HCT116 (cell line): Measurements from ENCODE around the gene AKAP8. TPM values are rescaled to one million over a fixed set of nuclear protein-coding genes. Genes with fewer than 3 reads are reported as not detected.

Source experiments
- ATAC-seq: fragments of 200-7000 bp; cut with Tn5 transposase; 2 replicates; pipeline ENCODE4 v1.9.1; 2020; ENCODE audit warnings: mild to moderate bottlenecking, moderate library complexity
- BruUV-seq: library from RNA; stranded (reverse); fragments of 400-500 nt; replicated peaks from 2 replicates; lab custom pipeline; 2021; lab: Mats Ljungman, UMichigan
- CTCF ChIA-PET: fragments of 300-600 bp; sonication (Branson Sonifier 250); formaldehyde crosslinking; loops from one replicate; lab custom pipeline; 2021; ENCODE audit warnings: antibody characterized with exemption; lab: Charles Lee
- POLR2A ChIA-PET: fragments of 300-600, 350-600 bp; sonication (Branson Sonifier 250); formaldehyde crosslinking; loops from one replicate; lab custom pipeline; 2021; ENCODE audit warnings: antibody characterized with exemption; lab: Charles Lee
- RAD21 ChIA-PET, 2 experiments: fragments of 300-600 bp; sonication (Branson Sonifier 250); formaldehyde crosslinking; loops; one replicate each; lab custom pipeline; 2023; ENCODE audit warnings: low total read pairs in 2 of 2; ENCODE audit not compliant: uncharacterized antibody in 2 of 2, unreplicated experiment in 2 of 2, low non-redundant PET in 1 of 2; lab: Charles Lee
- DNase-seq: peaks from one replicate; pipeline ENCODE4 v3.0.0-alpha.2; 2010; ENCODE audit warnings: low read depth, low spot score
- H2AFZ ChIP-seq: fragments of 200-600 bp; shearing (Covaris generic), sonication (generic); 2 replicates; pipeline ENCODE4 v1.6.1; 2017; ENCODE audit warnings: low read depth, mixed run types, mixed read lengths, antibody characterized with exemption, low read length; ENCODE audit not compliant: poor library complexity, severe bottlenecking
- H3K27ac ChIP-seq: 2 replicates; pipeline ENCODE4 v1.5.1; 2012; ENCODE audit warnings: low read depth, low read length
- H3K27me3 ChIP-seq: fragments of 200-600 bp; sonication (generic); 2 replicates; pipeline ENCODE4 v1.6.1; 2016; ENCODE audit warnings: mixed run types, low read length, mixed read lengths; ENCODE audit not compliant: insufficient read depth
- H3K36me3 ChIP-seq, 2 experiments: fragments of 200-500 bp in 1 of 2; fragments of 200-600 bp in 1 of 2; sonication (Bioruptor generic) in 1 of 2; sonication (generic) in 1 of 2; 2 replicates each; pipeline versions ENCODE4 v1.5.1 to v1.6.1; 2014 to 2016; ENCODE audit warnings: low read length in 2 of 2, inconsistent platforms in 1 of 2, mixed read lengths in 1 of 2, mixed run types in 1 of 2; ENCODE audit not compliant: insufficient read depth in 2 of 2, control insufficient read depth in 1 of 2
- H3K4me1 ChIP-seq, 2 experiments: fragments of 200-600 bp in 1 of 2; sonication (generic) in 1 of 2; 2 replicates each; pipeline versions ENCODE4 v1.5.1 to v1.6.1; 2012 to 2017; ENCODE audit warnings: low read length in 2 of 2, inconsistent platforms in 1 of 2, mild to moderate bottlenecking in 1 of 2, mixed read lengths in 1 of 2, mixed run types in 1 of 2, moderate library complexity in 1 of 2; ENCODE audit not compliant: insufficient read depth in 2 of 2, control insufficient read depth in 1 of 2
- H3K4me2 ChIP-seq: fragments of 200-600 bp; sonication (generic); 2 replicates; pipeline ENCODE4 v1.6.1; 2017; ENCODE audit warnings: mixed run types, low read length, mixed read lengths
- H3K4me3 ChIP-seq, 2 experiments: fragments of 200-600 bp in 1 of 2; sonication (generic) in 1 of 2; replicated peaks in 1 of 2; 2 replicates each; pipeline ENCODE4 v1.5.1; 2011 to 2016; ENCODE audit warnings: low read length in 2 of 2, control low read depth in 1 of 2, low read depth in 1 of 2, mild to moderate bottlenecking in 1 of 2, mixed read lengths in 1 of 2, mixed run types in 1 of 2
- H3K79me2 ChIP-seq: fragments of 200-600 bp; sonication (generic); 2 replicates; pipeline ENCODE4 v1.6.1; 2017; ENCODE audit warnings: mild to moderate bottlenecking, mixed run types, low read length, moderate library complexity, mixed read lengths; ENCODE audit not compliant: insufficient read depth
- H3K9ac ChIP-seq: fragments of 200-600 bp; sonication (generic); 2 replicates; pipeline ENCODE4 v1.6.1; 2016; ENCODE audit warnings: low read length, mixed read lengths
- H3K9me2 ChIP-seq: fragments of 200-600 bp; sonication (generic), shearing (Covaris generic); 2 replicates; pipeline ENCODE4 v1.6.1; 2017; ENCODE audit warnings: mixed run types, mild to moderate bottlenecking, moderate library complexity; ENCODE audit not compliant: insufficient read depth
- H3K9me3 ChIP-seq, 2 experiments: fragments of 200-500 bp in 1 of 2; fragments of 200-600 bp in 1 of 2; sonication (Bioruptor generic) in 1 of 2; sonication (generic) in 1 of 2; 2 replicates each; pipeline ENCODE4 v1.6.1; 2014 to 2017; ENCODE audit warnings: low read length in 2 of 2, mixed read lengths in 2 of 2, inconsistent platforms in 1 of 2, low read depth in 1 of 2, mild to moderate bottlenecking in 1 of 2, mixed run types in 1 of 2, moderate library complexity in 1 of 2; ENCODE audit not compliant: control insufficient read depth in 1 of 2, insufficient read depth in 1 of 2
- H4K20me1 ChIP-seq: fragments of 200-600 bp; sonication (generic), shearing (Covaris generic); 2 replicates; pipeline ENCODE4 v1.6.1; 2017; ENCODE audit warnings: mixed run types, mild to moderate bottlenecking, moderate library complexity; ENCODE audit not compliant: insufficient read depth
- CBX3 ChIP-seq: IDR thresholded peaks from 2 replicates; pipeline ENCODE4 v1.6.1; 2012; ENCODE audit warnings: low read depth
- EZH2 ChIP-seq: fragments of 200-600 bp; sonication (generic); IDR thresholded peaks from 2 replicates; pipeline ENCODE4 v1.6.1; 2017; ENCODE audit warnings: antibody characterized with exemption, mixed run types
- EZH2phosphoT487 ChIP-seq: fragments of 200-600 bp; IDR thresholded peaks from 2 replicates; pipeline ENCODE4 v1.6.1; 2018; ENCODE audit warnings: antibody characterized with exemption, borderline replicate concordance
- JUND ChIP-seq: IDR thresholded peaks from 2 replicates; pipeline ENCODE4 v1.6.1; 2012
- POLR2AphosphoS5 ChIP-seq: IDR thresholded peaks from 2 replicates; pipeline ENCODE4 v1.6.1; 2011; ENCODE audit warnings: mild to moderate bottlenecking, low read depth, low read length, moderate library complexity
- RAD21 ChIP-seq: IDR thresholded peaks from 2 replicates; pipeline ENCODE4 v1.6.1; 2012; ENCODE audit warnings: low read depth, mild to moderate bottlenecking
- SP1 ChIP-seq: IDR thresholded peaks from 2 replicates; pipeline ENCODE4 v1.6.1; 2012; ENCODE audit warnings: low read depth
- SRF ChIP-seq: IDR thresholded peaks from 2 replicates; pipeline ENCODE4 v1.6.1; 2012; ENCODE audit warnings: low read depth
- TCF7L2 ChIP-seq: IDR thresholded peaks from 2 replicates; pipeline ENCODE4 v1.7.0; 2011; ENCODE audit warnings: borderline replicate concordance, inconsistent platforms; ENCODE audit not compliant: insufficient read depth, insufficient read length; ENCODE audit errors: extremely low read depth
- ZFX ChIP-seq: fragments of 450-650 bp; IDR thresholded peaks from 2 replicates; pipeline ENCODE4 v1.6.1; 2017
- intact Hi-C: fragments of 100-400 bp; cut with micrococcal nuclease; formaldehyde crosslinking; loops from 2 replicates; pipeline ENCODE4 v1.10.0; 2022
- total RNA-seq: library from RNA; stranded (reverse); gene quantifications from one replicate; pipeline ENCODE4 v1.2.1, GENCODE V29; 2021; ENCODE audit not compliant: unreplicated experiment
- TF ChIP-seq, protein P1 (sequence below), 3 experiments: fragments of 200-600 bp in 1 of 3; sonication (generic) in 1 of 3; IDR thresholded peaks in 2 of 3; conservative IDR thresholded peaks in 1 of 3; 2 replicates each; pipeline ENCODE4 v1.5.1; 2012 to 2017; ENCODE audit warnings: low read depth in 2 of 3, low read length in 2 of 3, antibody characterized with exemption in 1 of 3, borderline replicate concordance in 1 of 3, control low read depth in 1 of 3, mild to moderate bottlenecking in 1 of 3, mixed read lengths in 1 of 3, mixed run types in 1 of 3, moderate library complexity in 1 of 3; ENCODE audit not compliant: insufficient read depth in 1 of 3
- TF ChIP-seq, protein P2 (sequence below): IDR thresholded peaks from 2 replicates; pipeline ENCODE4 v1.6.1; 2011; ENCODE audit warnings: mild to moderate bottlenecking, low read length, moderate library complexity; ENCODE audit not compliant: insufficient replicate concordance; ENCODE audit errors: extremely low read depth

The AKAP8 gene
- total RNA-seq, 1 experiment from 2014 or later = 50.6 TPM

DNA sequence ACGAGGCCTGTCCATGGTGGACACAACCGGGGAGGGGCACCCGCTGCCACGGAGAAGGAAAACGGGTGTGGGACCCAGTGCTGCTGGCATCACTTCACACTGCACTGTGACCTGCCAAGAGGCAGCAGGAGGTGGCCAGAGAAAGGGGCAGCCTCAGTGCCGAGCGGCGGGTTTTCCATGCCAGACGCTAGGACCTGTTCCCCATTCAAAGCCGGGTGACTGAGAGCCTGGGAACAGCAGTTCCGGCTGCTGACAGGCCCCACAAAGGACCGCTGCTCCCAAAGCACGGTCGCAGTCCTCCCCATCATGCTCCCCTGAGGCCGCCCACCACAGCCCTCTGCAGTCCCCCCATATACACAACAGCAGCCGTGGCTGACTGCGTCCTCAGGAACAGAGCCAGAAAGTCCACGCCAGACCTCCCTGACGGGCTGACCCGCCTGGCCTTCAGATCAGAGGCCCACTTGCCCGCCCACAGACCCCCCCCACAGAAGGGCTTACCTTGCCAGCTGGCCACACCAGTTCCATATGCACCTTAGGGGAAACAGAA, 5.4 kb downstream of the AKAP8 start:
- Histone ChIP-seq H3K27me3 (no peaks in the 10 kb centered on the region), H3K4me1 (peaks cover 10 to 19% of the 10 kb centered on the region in 2 experiments), H3K9me2 (no peaks in the 10 kb centered on the region), H3K36me3 (peaks cover 26 to 37% of the 10 kb centered on the region in 2 experiments; a peak in 3 of 4 replicates), H4K20me1 (peaks cover 9% of the 10 kb centered on the region; the same call in 1 of the 2 replicates), H2AFZ (no peak overlapping the region), H3K4me3 (no peak overlapping the region), H3K79me2 (peaks cover 76% of the 10 kb centered on the region), H3K4me2 (no peak overlapping the region), H3K9ac (no peak overlapping the region), H3K27ac (no peak overlapping the region), H3K9me3 (no peaks in the 10 kb centered on the region)
- ATAC-seq (no peak), DNase-seq (no peak)
- intact Hi-C loops = loop anchor here (10.0 kb wide), 1 partner anchor 109 kb away; no protein-coding TSS in a partner anchor
- ChIA-PET POLR2A (no interaction called here), RAD21 (no interaction called here), CTCF (no interaction called here)
- BruUV-seq = no TSS peak
- TF ChIP-seq, protein P1, sequence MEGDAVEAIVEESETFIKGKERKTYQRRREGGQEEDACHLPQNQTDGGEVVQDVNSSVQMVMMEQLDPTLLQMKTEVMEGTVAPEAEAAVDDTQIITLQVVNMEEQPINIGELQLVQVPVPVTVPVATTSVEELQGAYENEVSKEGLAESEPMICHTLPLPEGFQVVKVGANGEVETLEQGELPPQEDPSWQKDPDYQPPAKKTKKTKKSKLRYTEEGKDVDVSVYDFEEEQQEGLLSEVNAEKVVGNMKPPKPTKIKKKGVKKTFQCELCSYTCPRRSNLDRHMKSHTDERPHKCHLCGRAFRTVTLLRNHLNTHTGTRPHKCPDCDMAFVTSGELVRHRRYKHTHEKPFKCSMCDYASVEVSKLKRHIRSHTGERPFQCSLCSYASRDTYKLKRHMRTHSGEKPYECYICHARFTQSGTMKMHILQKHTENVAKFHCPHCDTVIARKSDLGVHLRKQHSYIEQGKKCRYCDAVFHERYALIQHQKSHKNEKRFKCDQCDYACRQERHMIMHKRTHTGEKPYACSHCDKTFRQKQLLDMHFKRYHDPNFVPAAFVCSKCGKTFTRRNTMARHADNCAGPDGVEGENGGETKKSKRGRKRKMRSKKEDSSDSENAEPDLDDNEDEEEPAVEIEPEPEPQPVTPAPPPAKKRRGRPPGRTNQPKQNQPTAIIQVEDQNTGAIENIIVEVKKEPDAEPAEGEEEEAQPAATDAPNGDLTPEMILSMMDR (IDR thresholded peaks at IDR 0.05 in 2 of 3, conservative IDR thresholded peaks at IDR 0.05 in 1 of 3; ENCODE audit: borderline replicate concordance in 1 of 3, insufficient read depth in 1 of 3, low read depth in 2 of 3, low read length in 2 of 3) = no peak
- TF ChIP-seq CBX3 = no peak
- TF ChIP-seq TCF7L2 = no peak
- TF ChIP-seq RAD21 = no peak
- no peak for TF ChIP-seq JUND
- TF ChIP-seq EZH2 = no peak
- TF ChIP-seq, protein P2, sequence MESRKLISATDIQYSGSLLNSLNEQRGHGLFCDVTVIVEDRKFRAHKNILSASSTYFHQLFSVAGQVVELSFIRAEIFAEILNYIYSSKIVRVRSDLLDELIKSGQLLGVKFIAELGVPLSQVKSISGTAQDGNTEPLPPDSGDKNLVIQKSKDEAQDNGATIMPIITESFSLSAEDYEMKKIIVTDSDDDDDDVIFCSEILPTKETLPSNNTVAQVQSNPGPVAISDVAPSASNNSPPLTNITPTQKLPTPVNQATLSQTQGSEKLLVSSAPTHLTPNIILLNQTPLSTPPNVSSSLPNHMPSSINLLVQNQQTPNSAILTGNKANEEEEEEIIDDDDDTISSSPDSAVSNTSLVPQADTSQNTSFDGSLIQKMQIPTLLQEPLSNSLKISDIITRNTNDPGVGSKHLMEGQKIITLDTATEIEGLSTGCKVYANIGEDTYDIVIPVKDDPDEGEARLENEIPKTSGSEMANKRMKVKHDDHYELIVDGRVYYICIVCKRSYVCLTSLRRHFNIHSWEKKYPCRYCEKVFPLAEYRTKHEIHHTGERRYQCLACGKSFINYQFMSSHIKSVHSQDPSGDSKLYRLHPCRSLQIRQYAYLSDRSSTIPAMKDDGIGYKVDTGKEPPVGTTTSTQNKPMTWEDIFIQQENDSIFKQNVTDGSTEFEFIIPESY = no peak
- TF ChIP-seq ZFX = no peak
- no peak for TF ChIP-seq SRF
- TF ChIP-seq EZH2phosphoT487 = no peak
- no peak for TF ChIP-seq POLR2AphosphoS5
- no peak for TF ChIP-seq SP1
